Measurements from ENCODE around the gene NR4A2. TPM values are rescaled to one million over a fixed set of nuclear protein-coding genes. Genes with fewer than 3 reads are reported as not detected.

The NR4A2 gene
- total RNA-seq, result 2.3 TPM

DNA sequence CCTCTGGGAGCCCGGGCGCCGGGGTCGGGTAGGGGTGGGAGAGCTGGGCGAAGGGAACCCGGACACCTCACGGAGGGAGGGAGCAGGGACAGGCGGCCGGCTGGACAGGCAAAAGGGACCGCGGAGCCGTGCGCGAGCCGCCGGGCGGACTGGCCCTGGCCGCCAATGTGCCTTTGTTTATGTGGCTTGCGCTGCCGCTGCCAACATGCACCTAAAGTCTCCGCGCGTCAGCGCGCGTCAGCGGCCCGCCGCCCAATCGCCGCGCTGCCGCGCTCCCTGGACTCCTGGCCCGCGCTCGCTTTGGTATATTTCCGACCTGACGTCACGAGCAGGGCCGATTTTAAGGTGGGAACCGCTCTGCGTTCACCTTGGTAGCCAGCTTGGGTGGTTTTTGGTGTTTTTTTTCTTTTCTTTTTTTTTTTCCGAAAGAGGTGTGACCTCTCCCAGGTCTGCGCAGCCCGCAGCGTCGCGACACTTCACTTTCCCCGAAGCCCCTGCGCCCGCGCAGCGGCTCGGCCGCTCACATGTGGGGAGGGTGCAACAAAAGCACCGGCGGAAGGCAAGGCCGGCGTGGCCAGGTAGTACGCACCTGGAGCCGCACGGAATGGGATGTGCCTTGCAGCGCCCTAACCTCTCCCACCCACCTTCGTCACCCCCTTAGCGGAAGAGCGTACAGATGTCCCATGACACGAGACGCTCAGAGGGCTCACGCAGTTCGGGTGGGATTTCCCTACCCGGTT is at the start of gene NR4A2:
NR4A2 (minus strand) TSS at position 188 of the 740 bp plus-strand sequence. CDS start 2,535 bp downstream, outside the sequence.

Other genes starting within 250 kb of the NR4A2 start
- gene GPD2, start 103.7 kb upstream of the NR4A2 start, total RNA-seq, result 19.1 TPM